ENCODE results near the gene VANGL1.

- TF ChIP-seq, protein P1, sequence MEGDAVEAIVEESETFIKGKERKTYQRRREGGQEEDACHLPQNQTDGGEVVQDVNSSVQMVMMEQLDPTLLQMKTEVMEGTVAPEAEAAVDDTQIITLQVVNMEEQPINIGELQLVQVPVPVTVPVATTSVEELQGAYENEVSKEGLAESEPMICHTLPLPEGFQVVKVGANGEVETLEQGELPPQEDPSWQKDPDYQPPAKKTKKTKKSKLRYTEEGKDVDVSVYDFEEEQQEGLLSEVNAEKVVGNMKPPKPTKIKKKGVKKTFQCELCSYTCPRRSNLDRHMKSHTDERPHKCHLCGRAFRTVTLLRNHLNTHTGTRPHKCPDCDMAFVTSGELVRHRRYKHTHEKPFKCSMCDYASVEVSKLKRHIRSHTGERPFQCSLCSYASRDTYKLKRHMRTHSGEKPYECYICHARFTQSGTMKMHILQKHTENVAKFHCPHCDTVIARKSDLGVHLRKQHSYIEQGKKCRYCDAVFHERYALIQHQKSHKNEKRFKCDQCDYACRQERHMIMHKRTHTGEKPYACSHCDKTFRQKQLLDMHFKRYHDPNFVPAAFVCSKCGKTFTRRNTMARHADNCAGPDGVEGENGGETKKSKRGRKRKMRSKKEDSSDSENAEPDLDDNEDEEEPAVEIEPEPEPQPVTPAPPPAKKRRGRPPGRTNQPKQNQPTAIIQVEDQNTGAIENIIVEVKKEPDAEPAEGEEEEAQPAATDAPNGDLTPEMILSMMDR (IDR thresholded peaks at IDR 0.05; ENCODE audit: low read depth, low read length), result no peak
- TF ChIP-seq EZH2phosphoT487 (IDR thresholded peaks at IDR 0.05; ENCODE audit: low read depth), result no peak
Measured at GRCh38 chr1:115666702-115667101, 24.9 kb downstream of the VANGL1 start.
